HG03066 (cell line): ENCODE results near the gene SPTBN1.

Experiments
- ATAC-seq: cut with Tn5 transposase; IDR thresholded peaks from one replicate; pipeline ENCODE4 v1.9.1; 2021; ENCODE audit warnings: low read depth; ENCODE audit not compliant: unreplicated experiment

The SPTBN1 gene

GRCh38 chr2:54546923-54547720 is 91.0 kb downstream of the SPTBN1 start:
- peak; percentile 52 for ATAC-seq

GRCh38 chr2:54549430-54549829 is 93.3 kb downstream of the SPTBN1 start:
- ATAC-seq: no peak

DNA sequence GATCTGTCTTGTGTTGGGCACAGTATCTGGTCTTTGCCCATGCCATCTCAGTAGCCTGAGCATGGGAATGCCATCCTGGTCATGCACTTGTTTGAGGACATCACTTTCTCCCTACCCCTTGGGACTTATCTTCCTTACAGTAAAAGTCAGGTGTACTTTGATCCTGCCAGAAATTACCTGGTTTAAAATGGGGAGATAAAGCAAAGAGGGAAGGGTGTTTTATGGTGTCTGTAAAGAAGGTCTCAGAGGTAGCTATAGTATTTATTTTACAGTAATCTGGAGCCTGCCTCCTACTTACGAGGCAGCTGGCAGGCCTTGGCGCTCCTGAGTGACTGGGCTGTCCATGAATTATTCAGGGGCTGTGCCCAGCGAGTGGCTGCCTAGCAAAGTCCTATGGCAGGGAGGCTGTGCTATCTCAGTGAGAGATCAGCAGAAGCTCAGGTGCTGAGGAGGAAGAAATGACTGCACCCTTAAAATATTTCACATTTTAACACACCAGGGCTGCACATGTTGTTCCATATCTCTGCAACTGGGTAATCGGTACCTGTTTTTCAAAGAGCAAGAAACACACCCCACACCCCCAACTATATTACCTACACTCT is 93.9 kb downstream of the SPTBN1 start:
- no peak for ATAC-seq

GRCh38 chr2:54550547-54550946 is 94.4 kb downstream of the SPTBN1 start:
- no peak for ATAC-seq

DNA sequence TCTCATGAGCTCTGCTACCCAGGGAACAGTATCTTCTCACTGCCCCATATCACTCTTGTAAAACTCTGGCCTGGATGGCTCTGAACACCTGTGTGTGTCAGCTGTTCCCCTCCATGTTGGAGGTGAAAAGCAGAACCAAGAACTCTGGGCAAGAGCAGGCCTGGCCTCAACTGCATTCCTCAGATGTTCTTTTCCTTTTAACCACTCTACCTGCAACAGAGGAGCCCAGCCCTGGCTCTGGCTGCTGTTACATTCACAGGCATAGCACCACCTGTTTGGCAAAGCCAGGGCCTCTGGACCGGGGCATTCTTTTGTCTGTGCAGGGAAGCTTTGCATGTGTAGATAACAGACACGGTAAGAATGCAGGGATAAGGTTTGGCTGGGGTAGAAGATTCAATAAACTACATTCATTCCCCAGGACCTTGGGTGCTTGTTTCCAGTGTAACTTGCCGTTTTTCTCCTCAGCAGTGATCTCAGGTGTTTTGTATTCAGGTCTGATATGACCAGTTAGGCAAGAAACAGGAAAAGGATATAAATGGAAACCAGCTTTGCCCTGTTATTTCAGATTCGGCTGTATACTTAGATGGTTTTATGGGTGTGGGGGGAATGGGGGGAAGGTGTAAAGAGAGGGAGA is 95.1 kb downstream of the SPTBN1 start:
- peak; percentile 58 for ATAC-seq

GRCh38 chr2:54553075-54553474 is 96.9 kb downstream of the SPTBN1 start:
- ATAC-seq: no peak

DNA sequence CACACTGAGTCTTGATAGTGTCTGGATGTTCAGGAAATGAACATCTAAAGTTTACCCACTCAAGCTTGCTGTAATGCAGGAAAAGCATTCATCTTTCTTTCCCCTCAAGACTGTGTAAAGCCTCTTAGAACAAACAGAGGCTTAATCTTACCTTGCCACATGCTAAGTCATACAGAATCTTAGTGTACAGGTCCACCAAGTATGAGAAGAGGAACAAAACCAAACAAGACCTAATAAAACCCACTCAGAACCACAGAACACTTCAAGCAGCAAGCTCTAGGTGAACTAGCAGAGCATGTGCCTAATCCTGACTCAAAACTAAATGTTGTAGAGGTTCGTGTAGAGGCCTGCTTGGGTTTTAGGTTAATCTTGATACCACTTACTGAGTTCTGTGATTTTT is 97.6 kb downstream of the SPTBN1 start:
- no peak for ATAC-seq

DNA sequence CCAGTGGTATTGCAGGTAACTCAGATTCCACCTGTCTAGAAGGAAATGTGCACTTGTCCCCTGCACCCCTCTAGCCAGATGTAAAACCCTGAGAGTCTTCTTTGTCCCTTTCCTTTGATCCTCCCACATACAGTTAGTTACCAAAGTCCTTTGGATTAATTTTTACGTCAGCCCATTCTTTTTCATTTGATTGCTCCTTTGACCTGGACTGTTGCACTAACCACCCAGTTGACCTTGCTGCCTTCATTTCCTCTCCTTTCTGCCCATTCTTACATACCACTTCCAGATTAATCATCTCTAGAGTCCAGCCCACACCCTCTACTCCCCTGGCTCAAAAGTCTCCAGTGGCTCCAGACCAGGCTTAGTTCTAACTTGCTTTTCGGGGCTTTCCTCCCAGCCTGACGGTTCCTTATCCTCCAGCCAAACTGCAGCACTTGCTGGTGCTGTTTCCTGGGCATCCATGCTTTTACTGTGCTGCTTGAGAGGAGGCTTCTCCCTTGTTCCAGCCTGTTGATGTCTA is 99.3 kb downstream of the SPTBN1 start:
- ATAC-seq: no peak

DNA sequence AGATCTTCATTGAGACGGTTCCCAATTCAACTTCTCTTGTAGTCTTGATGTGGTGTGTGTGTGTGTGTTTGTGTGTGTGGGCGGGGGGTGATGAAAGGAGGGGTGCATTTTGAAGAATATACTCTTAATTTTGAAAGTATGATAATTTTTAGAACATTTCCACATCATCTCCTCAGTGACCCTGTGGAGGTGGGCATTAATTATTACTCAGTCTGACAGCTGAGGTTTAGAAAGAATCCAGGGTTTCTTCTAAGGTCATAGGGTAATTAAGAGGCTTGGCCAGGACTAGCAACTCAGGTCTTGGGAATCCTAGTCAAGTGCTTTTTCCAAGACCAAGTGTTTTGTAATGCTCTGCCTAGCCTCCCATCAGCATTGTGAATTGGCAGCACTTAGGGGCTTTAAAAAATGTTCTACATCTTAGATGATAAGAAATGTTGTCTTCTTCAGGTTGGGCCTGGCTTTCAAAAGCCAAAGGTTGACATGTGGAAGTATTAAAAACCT is 100.5 kb downstream of the SPTBN1 start:
- ATAC-seq: no peak

DNA sequence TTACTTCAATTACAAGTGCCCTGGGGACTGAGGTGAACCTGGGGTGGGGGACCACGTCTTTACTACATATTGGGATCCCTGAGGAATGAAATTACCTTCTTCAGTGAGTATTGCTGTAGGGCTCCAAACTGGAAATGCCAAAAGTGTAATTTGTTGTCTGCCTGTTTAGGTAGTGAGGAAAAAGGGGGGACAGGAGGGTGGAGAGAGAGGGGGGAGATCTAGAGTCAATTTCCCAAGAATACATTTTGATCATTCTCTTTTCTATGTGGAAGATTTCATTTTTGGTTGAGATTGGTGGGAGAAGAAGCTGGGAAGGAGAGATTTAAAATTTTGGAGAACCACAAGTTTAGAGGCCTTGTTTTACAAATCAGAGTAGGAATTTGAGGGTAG is 101.1 kb downstream of the SPTBN1 start:
- ATAC-seq: no peak

DNA sequence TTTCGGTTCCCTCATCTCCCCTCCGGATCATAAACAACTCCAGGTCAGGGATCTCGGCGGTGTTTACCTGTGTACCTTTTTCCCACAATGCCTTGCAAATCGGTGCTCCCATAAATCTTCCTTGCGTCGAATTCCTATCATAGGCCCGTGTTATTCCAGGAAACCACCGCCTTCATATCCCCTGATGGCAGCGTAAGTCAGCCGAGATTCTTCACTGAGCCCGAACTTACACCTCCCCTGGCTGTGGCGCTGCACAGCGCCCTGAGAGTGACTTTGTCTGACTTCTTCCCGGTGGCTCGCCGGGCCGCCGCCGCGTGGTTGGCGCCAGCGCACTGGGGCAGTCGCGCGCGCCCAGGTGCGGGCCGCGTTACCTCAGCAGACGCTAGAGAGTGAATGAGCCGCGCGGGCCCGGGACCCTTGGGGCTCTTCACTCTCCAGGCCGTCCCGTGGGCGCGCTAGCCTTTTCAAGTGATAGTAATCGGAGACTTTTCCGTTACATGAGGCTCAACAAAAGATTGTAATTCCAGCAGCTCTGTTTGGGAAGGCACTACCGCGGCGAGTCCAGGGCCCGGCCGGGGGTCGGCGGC is 101.6 kb downstream of the SPTBN1 start:
- peak; percentile 32 for ATAC-seq

DNA sequence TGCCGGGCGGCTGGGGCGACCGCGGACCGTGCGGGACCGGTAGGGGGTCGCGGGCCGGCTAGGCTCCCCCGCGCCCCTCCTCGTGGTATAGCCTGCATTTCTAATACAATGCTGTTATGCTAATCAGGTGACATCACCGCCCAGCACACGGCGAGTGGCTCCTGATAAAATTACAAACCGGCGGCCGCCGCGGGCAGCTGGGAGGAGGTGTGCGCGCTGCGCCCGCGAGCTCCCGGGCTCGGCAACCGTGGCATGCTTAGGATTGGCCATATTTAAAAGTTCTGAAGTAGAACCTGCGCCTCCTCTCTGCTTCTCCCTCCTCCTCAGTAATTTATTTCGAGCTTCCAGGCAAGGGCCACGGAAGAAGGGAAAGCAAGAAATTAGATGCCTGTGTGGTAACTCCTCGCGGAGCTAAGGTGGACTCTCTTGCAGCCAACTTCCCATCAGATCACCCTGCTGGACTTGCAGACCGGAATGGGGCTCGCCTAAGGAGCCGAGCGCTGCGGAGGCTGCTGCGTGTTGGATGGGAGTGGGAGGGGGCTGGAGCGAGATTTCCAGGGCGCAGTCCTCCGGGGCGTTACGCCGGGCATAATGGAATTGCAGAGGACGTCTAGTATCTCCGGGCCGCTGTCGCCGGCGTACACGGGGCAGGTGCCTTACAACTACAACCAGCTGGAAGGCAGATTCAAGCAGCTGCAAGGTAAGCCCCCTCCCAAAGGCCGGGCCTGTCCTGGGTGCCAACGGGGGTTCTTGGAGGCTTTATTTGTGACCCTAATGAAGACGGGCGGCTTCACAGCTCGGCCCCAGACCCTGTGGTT is 102.3 kb downstream of the SPTBN1 start:
- ATAC-seq: peak; percentile 42

- ATAC-seq: no peak
Observed at GRCh38 chr2:54559006-54559445, 102.9 kb downstream of the SPTBN1 start.

GRCh38 chr2:54559593-54560145 is 103.5 kb downstream of the SPTBN1 start:
- ATAC-seq: no peak

DNA sequence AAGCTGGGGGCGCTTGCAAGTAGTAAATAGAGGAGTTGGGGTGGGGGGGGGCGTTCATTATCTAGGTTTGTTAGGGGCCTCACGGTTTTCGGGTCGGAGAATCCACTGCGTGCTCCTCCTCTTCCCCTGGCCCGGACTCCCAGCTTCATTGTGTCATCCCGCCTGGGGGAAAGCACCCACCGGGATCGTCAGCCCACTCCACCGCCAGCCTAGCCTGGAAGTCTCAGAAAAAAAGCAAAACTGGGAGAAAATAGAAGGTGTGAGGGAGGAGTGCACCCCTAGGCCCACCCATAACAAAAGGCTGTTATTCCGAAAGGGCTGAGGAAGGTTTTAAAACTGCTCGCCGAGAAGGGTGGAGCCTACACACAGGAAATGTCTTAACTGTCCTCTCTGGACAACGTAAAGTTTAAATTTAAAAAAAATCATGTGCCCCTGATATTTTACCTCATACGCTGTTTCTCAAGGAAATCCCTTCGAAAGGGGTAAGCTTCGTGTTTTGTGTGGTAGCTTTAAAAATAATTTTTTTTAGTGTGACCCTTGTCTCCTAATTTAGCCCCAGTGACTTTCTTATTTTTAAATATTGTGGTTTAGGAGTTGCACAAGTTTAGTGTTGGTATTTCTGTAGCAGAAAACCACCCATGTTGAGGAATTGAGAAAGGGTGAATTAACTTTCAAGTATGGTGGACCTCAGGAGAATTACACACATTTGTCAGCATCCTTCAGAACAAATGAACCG is 104.2 kb downstream of the SPTBN1 start:
- peak; percentile 42 for ATAC-seq

- ATAC-seq: no peak
Observed at GRCh38 chr2:54561010-54561409, 104.9 kb downstream of the SPTBN1 start.

DNA sequence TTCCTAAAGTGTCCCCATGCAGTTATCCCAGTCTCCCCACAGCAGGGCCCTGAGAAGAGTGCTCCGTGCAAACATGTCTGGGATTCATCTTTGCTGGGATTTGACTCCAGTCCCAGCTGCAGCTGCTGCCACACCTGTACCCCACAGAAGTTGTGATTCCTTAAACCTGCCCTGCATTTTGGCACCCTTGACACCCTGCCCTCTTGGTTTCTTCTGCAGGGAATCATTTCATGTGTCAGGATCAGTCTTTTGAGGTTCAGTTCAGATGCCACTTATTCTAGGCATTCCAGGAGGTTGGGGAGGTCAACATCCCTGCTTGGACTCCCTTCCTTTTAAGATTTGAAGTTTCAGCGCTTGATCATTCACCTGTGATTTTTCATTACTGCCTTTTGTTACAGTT is 108.3 kb downstream of the SPTBN1 start:
- ATAC-seq: no peak

- ATAC-seq: no peak
Observed at GRCh38 chr2:54565551-54565950, 109.4 kb downstream of the SPTBN1 start.

- ATAC-seq: no peak
Observed at GRCh38 chr2:54566896-54567295, 110.8 kb downstream of the SPTBN1 start.
